GM23248 (cell line): ENCODE measurements around the gene TUBA4A.

Experiments used
- EZH2 ChIP-seq: fragments of 200-600 bp; sonication (generic); IDR thresholded peaks from 2 replicates; pipeline ENCODE4 v1.6.1; 2018; ENCODE audit warnings: antibody characterized with exemption, mild to moderate bottlenecking; ENCODE audit not compliant: insufficient read depth, poor library complexity, severe bottlenecking
- EZH2phosphoT487 ChIP-seq: fragments of 200-600 bp; sonication (generic); IDR thresholded peaks from 2 replicates; pipeline ENCODE4 v1.6.1; 2018; ENCODE audit warnings: antibody characterized with exemption, moderate library complexity, mild to moderate bottlenecking, low read depth; ENCODE audit not compliant: insufficient read depth

GRCh38 chr2:219210886-219211362 lies 42.8 kb downstream of the TUBA4A start:
- TF ChIP-seq EZH2 (no peak), EZH2phosphoT487 (no peak)
